Measurements from ENCODE around the gene LCN1. TPM values are rescaled to one million over a fixed set of nuclear protein-coding genes. Genes with fewer than 3 reads are reported as not detected.

The LCN1 gene
- total RNA-seq, 1 donor from 2014 or later = not detected

DNA sequence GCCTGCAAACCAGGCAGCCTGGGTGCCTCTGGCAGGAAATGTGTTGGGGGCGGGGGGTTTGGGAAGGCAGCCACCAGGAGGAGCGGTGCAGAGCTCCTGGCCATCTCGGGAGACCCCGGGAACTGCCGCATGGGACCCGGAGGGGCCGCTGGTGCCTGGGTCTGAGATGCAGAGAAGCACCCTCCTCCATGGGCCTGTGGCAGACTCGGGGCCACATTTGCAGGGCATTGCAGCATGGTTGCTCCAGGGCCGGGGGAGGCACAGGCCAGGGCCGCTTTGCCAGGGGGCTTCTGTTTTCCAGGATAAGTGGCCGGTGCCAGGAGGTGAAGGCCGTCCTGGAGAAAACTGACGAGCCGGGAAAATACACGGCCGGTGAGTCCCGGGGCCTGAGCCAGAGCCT, 1.7 kb downstream of the LCN1 start:
- H3K36me3 Mint-ChIP-seq = no peaks in the 10 kb centered on the region
- Histone ChIP-seq H3K36me3 (no peaks in the 10 kb centered on the region), H4K20me1 (ENCODE audit: low read depth) (no peaks in the 10 kb centered on the region), H3K79me2 (ENCODE audit: low read depth) (no peaks in the 10 kb centered on the region), H3K27me3 (no peaks in the 10 kb centered on the region), H3F3A (ENCODE audit: low read depth) (no peaks in the 10 kb centered on the region), H3K4me2 (no peak overlapping the region), H3K27ac (no peak overlapping the region), H3K9ac (no peak overlapping the region), H3K4me1 (no peaks in the 10 kb centered on the region), H3K4me3 (no peak overlapping the region), H3K9me3 (ENCODE audit: low read depth) (no peaks in the 10 kb centered on the region), H2AFZ (replicated peaks) (no peak overlapping the region)
- peaks cover 5% of the 10 kb centered on the region for H3K27me3 Mint-ChIP-seq (ENCODE audit: insufficient read depth, low read depth)
- H3K9me3 Mint-ChIP-seq = no peaks in the 10 kb centered on the region
- H3K27ac Mint-ChIP-seq = no peak overlapping the region
- H3K4me1 Mint-ChIP-seq = peaks cover 3% of the 10 kb centered on the region
- TF ChIP-seq, protein P1, sequence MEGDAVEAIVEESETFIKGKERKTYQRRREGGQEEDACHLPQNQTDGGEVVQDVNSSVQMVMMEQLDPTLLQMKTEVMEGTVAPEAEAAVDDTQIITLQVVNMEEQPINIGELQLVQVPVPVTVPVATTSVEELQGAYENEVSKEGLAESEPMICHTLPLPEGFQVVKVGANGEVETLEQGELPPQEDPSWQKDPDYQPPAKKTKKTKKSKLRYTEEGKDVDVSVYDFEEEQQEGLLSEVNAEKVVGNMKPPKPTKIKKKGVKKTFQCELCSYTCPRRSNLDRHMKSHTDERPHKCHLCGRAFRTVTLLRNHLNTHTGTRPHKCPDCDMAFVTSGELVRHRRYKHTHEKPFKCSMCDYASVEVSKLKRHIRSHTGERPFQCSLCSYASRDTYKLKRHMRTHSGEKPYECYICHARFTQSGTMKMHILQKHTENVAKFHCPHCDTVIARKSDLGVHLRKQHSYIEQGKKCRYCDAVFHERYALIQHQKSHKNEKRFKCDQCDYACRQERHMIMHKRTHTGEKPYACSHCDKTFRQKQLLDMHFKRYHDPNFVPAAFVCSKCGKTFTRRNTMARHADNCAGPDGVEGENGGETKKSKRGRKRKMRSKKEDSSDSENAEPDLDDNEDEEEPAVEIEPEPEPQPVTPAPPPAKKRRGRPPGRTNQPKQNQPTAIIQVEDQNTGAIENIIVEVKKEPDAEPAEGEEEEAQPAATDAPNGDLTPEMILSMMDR (IDR thresholded peaks at IDR 0.05) = no peak
- no peak for TF ChIP-seq EZH2phosphoT487 (IDR thresholded peaks at IDR 0.05)
- TF ChIP-seq EZH2 (IDR thresholded peaks at IDR 0.05) = no peak
- no peak for DNase-seq (ENCODE audit: low spot score)
- H3K4me3 Mint-ChIP-seq = no peak overlapping the region

DNA sequence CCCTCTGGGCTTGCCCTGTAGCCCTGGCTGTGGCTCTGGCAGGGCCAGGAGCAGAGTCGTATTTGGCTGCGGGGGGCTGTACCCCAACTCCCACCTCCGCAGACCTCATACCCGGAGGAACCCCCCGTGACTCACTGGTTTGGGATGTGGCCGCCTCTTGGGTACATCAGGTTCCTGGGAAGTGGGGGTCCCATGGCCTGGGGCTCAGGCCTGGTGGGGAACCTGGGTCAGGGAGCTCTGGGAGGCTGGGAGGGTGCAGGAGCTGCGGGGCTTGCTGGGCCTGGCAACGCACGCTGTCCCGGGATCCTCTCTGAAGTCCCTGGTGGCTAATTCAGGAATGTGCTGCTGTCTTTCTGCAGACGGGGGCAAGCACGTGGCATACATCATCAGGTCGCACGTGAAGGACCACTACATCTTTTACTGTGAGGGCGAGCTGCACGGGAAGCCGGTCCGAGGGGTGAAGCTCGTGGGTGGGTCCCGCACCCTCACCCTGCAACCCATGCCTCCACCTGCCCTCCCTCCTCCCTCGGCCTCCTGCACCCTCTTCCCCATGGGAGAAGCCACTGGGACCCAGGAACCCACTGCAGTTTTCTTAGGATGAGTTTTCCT, 2.4 kb downstream of the LCN1 start:
- TF ChIP-seq EZH2phosphoT487 (IDR thresholded peaks at IDR 0.05) (no peak), EZH2 (IDR thresholded peaks at IDR 0.05) (no peak)
- TF ChIP-seq, protein P1 (IDR thresholded peaks at IDR 0.05) = no peak
- H3K4me3 ChIP-seq = no peak overlapping the region
- H4K20me1 ChIP-seq (ENCODE audit: low read depth) = no peaks in the 10 kb centered on the region
- H3K4me3 Mint-ChIP-seq = no peak overlapping the region
- H3K27me3 Mint-ChIP-seq (ENCODE audit: insufficient read depth, low read depth) = peaks cover 5% of the 10 kb centered on the region
- no peaks in the 10 kb centered on the region for H3K4me1 ChIP-seq
- no peaks in the 10 kb centered on the region for H3K36me3 Mint-ChIP-seq
- H3K9ac ChIP-seq = no peak overlapping the region
- H3K27ac Mint-ChIP-seq = no peak overlapping the region
- no peaks in the 10 kb centered on the region for H3K9me3 ChIP-seq (ENCODE audit: low read depth)
- peaks cover 3% of the 10 kb centered on the region for H3K4me1 Mint-ChIP-seq
- no peaks in the 10 kb centered on the region for H3F3A ChIP-seq (ENCODE audit: low read depth)
- no peaks in the 10 kb centered on the region for H3K36me3 ChIP-seq
- H3K4me2 ChIP-seq = no peak overlapping the region
- no peak overlapping the region for H2AFZ ChIP-seq (replicated peaks)
- no peak for DNase-seq (ENCODE audit: low spot score)
- no peaks in the 10 kb centered on the region for H3K79me2 ChIP-seq (ENCODE audit: low read depth)
- no peak overlapping the region for H3K27ac ChIP-seq
- no peaks in the 10 kb centered on the region for H3K27me3 ChIP-seq
- no peaks in the 10 kb centered on the region for H3K9me3 Mint-ChIP-seq

DNA sequence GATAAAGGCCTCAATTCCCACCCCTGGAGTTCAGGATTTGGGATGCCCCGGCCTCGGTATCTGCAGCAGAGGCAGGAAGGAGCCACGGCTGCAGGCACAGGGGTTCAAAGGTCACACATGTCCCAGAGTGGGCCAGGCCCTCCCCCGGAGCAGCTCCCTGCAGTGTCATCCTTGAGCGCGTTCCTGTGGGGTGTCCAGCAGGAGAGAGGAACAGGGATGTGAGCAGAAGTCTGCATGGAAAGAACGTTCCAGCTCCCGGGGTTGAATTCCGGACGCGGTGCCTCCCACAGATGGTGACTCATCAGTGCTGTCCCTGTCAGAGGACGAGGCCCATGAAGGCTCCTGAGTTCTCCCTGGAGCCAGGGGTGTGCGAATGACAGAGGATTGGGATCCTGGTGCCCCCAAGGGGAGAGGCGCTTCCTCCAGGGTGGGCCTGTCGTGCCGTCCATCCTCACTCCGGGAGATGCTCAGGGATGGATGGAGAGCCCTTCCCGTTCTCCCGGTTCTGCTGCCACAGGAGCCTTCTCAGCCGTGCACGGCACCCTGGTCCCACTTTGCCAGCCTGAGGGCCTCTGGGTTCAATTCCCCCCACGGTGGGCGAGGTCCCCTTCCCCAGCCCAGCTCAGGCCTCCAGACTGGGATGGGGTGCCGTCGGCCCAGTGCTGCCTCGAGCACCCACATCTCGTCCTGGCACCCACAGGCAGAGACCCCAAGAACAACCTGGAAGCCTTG, 3.1 kb downstream of the LCN1 start:
- Histone ChIP-seq H3K4me3 (no peak overlapping the region), H3K27me3 (no peaks in the 10 kb centered on the region), H3K4me2 (no peak overlapping the region), H3K36me3 (no peaks in the 10 kb centered on the region), H3K9ac (no peak overlapping the region), H3K9me3 (ENCODE audit: low read depth) (no peaks in the 10 kb centered on the region), H3K4me1 (no peaks in the 10 kb centered on the region), H3K79me2 (ENCODE audit: low read depth) (no peaks in the 10 kb centered on the region), H4K20me1 (ENCODE audit: low read depth) (no peaks in the 10 kb centered on the region), H3K27ac (no peak overlapping the region), H3F3A (ENCODE audit: low read depth) (no peaks in the 10 kb centered on the region), H2AFZ (replicated peaks) (no peak overlapping the region)
- no peaks in the 10 kb centered on the region for H3K36me3 Mint-ChIP-seq
- H3K9me3 Mint-ChIP-seq = no peaks in the 10 kb centered on the region
- TF ChIP-seq, protein P1 (IDR thresholded peaks at IDR 0.05) = no peak
- no peak for TF ChIP-seq EZH2 (IDR thresholded peaks at IDR 0.05)
- TF ChIP-seq EZH2phosphoT487 (IDR thresholded peaks at IDR 0.05) = no peak
- no peak overlapping the region for H3K4me3 Mint-ChIP-seq
- DNase-seq (ENCODE audit: low spot score) = no peak
- peaks cover 5% of the 10 kb centered on the region for H3K27me3 Mint-ChIP-seq (ENCODE audit: insufficient read depth, low read depth)
- H3K4me1 Mint-ChIP-seq = peaks cover 3% of the 10 kb centered on the region
- H3K27ac Mint-ChIP-seq = no peak overlapping the region

All from neural progenitor cell (in vitro differentiated cells).